CD4-positive, alpha-beta T cell treated with Interleukin-6 at 100 ng/mL for 8 hours (primary cell): ENCODE measurements around the gene MTX3.

Experiments
- DNase-seq: peaks from one replicate; pipeline ENCODE4 v3.0.0-alpha.2; 2020; ENCODE audit warnings: mixed read lengths, low spot score

The MTX3 gene

DNA sequence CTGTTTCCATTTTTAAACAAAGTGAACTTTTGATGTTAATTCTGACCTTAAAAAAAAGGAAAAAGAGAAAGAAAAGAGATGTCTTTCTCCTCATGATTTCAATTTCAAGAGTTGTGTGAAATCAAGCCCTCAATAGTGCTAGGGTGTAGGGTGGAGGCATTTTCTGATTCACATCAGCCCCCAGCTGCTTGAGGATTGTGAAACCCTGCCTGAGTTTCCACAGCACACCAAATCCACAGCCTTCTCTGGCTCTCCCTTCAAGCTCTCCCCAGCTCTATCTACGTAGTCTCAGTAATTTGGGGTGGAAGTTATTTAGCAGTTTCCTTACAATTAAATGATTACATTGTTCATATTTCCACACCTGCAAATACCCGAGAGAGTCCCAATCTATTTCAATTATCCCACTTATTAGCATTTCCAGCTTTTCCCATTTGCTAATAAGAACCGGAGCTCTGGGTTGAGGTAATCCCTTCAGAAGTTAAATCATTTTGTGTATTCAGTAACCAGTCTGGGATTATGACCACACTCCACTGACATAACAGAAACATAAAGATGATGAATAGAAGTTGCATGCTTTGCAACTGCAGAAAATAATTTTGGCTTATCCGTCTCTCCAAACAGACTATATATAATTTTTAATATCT is 54.9 kb downstream of the MTX3 start:
- DNase-seq: no peak

DNA sequence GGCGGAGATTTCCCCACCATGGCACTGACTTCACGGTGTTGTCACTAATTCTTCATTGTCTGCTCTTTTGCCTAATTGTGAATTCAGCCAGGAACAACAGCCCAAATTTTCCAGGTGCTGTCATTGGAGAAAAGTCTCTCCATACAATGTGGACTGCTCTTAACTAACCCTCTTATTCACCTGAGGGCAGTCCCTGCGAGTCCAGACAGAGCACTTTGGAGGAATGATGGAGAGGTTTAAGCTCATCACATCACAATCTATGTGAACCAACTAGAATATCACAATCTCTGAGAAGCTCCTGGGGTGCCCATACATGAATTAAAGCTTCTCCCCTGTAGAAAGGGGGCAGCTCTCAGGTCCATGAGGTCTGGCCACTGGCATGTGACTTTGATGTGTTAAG is 56.4 kb downstream of the MTX3 start:
- DNase-seq: no peak

DNA sequence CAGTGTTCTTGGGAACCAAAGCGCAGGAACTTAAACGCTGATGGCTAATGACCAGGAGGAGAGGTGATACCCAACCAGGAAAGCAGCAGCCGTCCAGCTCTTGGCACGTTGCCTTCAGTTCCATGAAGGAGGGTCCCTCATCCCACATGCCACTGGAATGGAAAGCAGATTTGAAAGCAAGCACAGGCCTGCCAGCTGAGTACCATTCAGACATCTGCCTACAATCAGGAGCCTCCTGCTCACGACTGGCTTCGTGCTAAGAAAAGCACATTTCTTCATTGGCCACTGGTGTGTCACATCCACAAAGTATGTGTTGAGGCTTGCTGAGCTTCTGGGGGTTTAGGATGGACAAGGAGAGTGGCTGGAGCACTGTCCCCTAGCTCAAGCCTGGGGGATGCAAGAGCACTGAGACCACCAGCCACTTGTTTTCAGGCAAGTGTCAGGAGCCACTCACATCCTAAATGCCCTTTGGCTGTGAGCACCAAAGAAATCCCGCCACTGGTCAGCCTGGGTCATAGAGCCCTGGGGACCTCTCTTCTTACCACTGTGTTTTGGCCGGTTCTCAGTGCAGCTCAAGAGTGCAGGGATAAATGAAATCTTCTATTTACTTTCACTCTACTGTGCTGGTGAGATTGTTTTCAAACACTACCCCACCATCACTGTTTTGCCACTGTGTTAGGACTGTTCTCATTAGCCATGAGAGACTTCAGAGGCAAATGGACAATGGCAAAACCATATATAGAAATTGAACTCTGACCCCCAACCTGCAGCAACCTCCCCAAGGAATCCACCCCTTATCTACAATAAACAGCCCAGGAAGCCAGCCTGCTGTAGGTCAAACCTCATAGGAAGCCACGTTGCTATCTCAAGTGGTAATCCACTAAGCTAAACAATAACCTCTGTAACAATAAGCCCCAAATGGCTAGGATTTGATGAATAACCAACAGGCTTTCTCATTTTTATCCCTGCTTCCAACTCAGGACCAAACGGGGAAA is 58.3 kb downstream of the MTX3 start:
- DNase-seq: no peak

DNA sequence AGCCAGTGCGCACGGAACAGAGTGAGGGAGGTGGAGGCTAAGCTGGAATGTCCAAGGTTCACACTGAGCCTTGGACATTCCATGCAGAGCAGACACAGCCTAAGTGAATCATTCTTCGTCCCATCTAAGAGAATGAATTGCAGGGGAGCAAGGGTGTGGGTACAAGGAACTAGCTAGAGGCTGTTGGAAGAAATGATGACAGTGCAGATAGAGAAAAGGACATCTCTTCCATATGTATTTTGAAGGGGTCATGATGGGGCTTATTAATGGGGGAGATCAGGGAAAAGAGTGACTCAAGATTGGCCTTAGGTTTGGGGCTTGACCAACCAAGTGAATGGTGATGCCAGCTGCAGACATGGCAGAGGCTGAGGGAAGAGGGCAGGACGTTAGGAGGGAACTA is 59.2 kb downstream of the MTX3 start:
- no peak for DNase-seq

DNA sequence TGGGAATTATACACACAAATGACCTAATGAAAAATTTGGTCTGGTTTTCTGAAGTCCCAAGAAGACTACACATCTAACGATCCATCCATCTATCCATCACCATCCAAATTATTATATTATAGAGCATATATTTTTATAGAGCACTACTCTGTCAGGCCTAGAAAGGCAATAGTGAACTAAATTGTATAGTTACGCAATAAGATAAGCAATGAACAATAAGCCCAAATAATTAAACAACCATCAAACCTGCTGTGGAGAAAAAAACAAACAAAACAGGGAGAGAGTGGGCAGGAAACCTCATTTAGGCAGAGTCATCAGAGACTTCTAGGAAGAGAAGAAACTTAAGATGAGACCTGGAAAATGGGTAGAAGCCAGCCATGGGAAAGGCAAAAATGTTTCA is 59.7 kb downstream of the MTX3 start:
- no peak for DNase-seq

DNA sequence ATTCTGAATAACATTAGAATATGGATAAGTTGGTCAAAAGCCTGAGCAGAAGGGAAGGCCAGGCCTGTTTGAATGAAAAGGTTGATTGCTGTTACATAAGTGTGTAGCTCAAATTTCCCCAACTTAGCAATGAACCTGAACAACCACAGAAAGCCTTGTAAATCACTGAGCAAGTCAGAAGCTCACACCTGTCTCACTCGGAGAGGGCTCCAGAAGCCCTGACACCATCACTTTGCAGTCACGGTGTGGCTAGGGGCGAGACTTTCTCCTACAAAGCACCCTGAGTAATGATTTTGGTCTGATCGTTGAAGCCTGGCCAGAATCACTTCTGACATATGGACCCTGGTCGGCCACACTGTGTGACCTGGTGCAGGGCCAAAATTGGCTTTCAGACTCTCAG is 62.0 kb downstream of the MTX3 start:
- no peak for DNase-seq
